K562 (cell line): ENCODE data around the gene MRPL58. TPM values are rescaled to one million over a fixed set of nuclear protein-coding genes. Genes with fewer than 3 reads are reported as not detected.

Experiments used
- CHD2 ChIP-seq: IDR thresholded peaks from 2 replicates; pipeline ENCODE4 v1.6.1; 2011; ENCODE audit warnings: low read depth, low read length
- E2F3 ChIP-seq: fragments of 250-450 bp; sonication (Bioruptor Pico); IDR thresholded peaks from 2 replicates; pipeline ENCODE4 v1.4.0; 2020; ENCODE audit warnings: mild to moderate bottlenecking
- MYC ChIP-seq, 2 experiments: fragments of 250-450 bp in 1 of 2; sonication (Bioruptor Pico) in 1 of 2; IDR thresholded peaks; 2 replicates each; pipeline versions ENCODE4 v1.5.1 to v1.6.1; 2012 to 2021; ENCODE audit warnings: low read depth in 2 of 2, borderline replicate concordance in 1 of 2, improper control_type of control experiment in 1 of 2, low read length in 1 of 2, mild to moderate bottlenecking in 1 of 2, moderate library complexity in 1 of 2
- SIN3A ChIP-seq, 2 experiments: fragments of 150-350 bp in 1 of 2; IDR thresholded peaks; 2 replicates each; pipeline ENCODE4 v1.6.1; 2011 to 2016; ENCODE audit warnings: borderline replicate concordance in 2 of 2, low read depth in 2 of 2, low read length in 2 of 2, mild to moderate bottlenecking in 2 of 2, moderate library complexity in 2 of 2; ENCODE audit not compliant: control insufficient read depth in 1 of 2
- ZNF263 ChIP-seq: sonication (generic); formaldehyde crosslinking; IDR thresholded peaks from 2 replicates; pipeline ENCODE4 v1.8.0; 2022; ENCODE audit warnings: mild to moderate bottlenecking, missing genetic modification reagents, borderline replicate concordance
- ZNF583 ChIP-seq: fragments of 250-450 bp; sonication (Bioruptor Pico); IDR thresholded peaks from 2 replicates; pipeline ENCODE4 v1.4.0; 2020
- polyA plus RNA-seq, 8 experiments: library from polyadenylated mRNA; depleted of rRNA in 4 of 8; stranded (reverse) in 5 of 8; unstranded in 3 of 8; fragments of >200 nt; fragmentation: Nextera tagmentation in 2 of 8; fragmentation: Illumina TruSeq in 1 of 8; extraction: Ambion mirVana in 2 of 8; extraction: Trizol in 1 of 8; gene quantifications; 2 replicates each; pipeline versions ENCODE4 v1.2.1 to v1.2.3, GENCODE V29; 2011 to 2014; ENCODE audit warnings: inconsistent platforms in 1 of 8, missing spikeins in 1 of 8
- total RNA-seq, 7 experiments: library from RNA; depleted of rRNA in 6 of 7; stranded (reverse); fragments of >200 nt in 6 of 7; fragmentation: Illumina TruSeq in 2 of 7; extraction: Trizol in 2 of 7; gene quantifications; 2 replicates each; pipeline versions ENCODE4 v1.2.1 to v1.2.3, GENCODE V29; 2011 to 2021; ENCODE audit warnings: low replicate concordance in 1 of 7
- TF ChIP-seq, protein P1 (sequence below): sonication (generic); formaldehyde crosslinking; IDR thresholded peaks from 2 replicates; pipeline ENCODE4 v1.4.0; 2020; ENCODE audit warnings: mild to moderate bottlenecking, missing genetic modification reagents
- TF ChIP-seq, protein P2 (sequence below): fragments of 450-650 bp; IDR thresholded peaks from 2 replicates; pipeline ENCODE4 v1.7.1; 2018; ENCODE audit warnings: mild to moderate bottlenecking, low read depth; ENCODE audit not compliant: partially characterized antibody
- TF ChIP-seq, protein P3 (sequence below): sonication (generic); formaldehyde crosslinking; IDR thresholded peaks from 2 replicates; pipeline ENCODE4 v1.8.1; 2022; ENCODE audit warnings: missing genetic modification reagents
- TF ChIP-seq, protein P4 (sequence below), 2 experiments: fragments of 450-650 bp in 1 of 2; IDR thresholded peaks; 2 replicates each; pipeline ENCODE4 v1.6.1; 2011 to 2017; ENCODE audit warnings: low read depth in 2 of 2, antibody characterized with exemption in 1 of 2, borderline replicate concordance in 1 of 2, low read length in 1 of 2, mild to moderate bottlenecking in 1 of 2, mixed read lengths in 1 of 2; ENCODE audit not compliant: control insufficient read depth in 1 of 2
- TF ChIP-seq, protein P5 (sequence below): fragments of 250-450 bp; sonication (Bioruptor Pico); IDR thresholded peaks from 2 replicates; pipeline ENCODE4 v1.5.0; 2020; ENCODE audit warnings: mild to moderate bottlenecking, borderline replicate concordance

The MRPL58 gene
- total and polyA plus RNA-seq, 9 of the 15 experiments (the other 6 are each of a cell fraction or from before 2014, with no cell fraction given) = 30.8 to 107 (median 72.4) TPM

DNA sequence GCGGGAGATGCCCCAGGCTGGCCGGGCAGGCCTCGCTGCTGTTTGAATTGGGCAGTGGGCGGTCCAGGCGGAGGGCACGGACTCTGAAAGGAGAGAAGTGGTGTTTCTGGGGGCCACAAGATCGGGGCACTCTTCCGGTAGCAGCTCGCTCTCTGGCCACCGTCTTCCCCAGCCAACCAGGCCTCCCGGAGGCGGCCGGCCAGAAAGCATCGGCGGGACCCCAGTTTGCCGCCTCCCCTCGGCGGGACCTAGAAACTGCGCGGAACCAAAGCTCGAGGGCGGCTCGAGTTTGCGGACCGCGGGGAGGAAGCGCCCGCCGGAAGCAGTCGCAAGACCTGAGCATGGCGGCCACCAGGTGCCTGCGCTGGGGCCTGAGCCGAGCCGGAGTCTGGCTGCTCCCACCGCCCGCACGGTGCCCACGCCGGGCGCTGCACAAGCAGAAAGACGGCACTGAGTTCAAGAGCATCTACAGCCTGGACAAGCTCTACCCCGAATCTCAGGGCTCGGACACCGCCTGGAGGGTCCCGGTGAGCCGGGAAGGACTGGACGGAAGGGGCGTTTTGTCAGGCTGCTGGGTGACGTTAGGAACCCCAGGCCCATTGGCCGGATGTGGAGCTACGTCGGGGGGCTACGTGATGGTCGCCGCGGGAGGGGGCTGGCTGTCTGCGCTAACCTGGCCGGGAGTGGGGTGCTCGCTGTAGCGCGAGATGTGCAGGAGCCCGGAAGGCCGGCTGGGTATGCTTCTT lies at the start of gene MRPL58 (continued):
- TF ChIP-seq, protein P1, sequence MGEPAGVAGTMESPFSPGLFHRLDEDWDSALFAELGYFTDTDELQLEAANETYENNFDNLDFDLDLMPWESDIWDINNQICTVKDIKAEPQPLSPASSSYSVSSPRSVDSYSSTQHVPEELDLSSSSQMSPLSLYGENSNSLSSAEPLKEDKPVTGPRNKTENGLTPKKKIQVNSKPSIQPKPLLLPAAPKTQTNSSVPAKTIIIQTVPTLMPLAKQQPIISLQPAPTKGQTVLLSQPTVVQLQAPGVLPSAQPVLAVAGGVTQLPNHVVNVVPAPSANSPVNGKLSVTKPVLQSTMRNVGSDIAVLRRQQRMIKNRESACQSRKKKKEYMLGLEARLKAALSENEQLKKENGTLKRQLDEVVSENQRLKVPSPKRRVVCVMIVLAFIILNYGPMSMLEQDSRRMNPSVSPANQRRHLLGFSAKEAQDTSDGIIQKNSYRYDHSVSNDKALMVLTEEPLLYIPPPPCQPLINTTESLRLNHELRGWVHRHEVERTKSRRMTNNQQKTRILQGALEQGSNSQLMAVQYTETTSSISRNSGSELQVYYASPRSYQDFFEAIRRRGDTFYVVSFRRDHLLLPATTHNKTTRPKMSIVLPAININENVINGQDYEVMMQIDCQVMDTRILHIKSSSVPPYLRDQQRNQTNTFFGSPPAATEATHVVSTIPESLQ (CRISPR knock-in tag) = 0 out of 2 replicates have a peak, but pooled peaks have one; percentile 91
- TF ChIP-seq, protein P2, sequence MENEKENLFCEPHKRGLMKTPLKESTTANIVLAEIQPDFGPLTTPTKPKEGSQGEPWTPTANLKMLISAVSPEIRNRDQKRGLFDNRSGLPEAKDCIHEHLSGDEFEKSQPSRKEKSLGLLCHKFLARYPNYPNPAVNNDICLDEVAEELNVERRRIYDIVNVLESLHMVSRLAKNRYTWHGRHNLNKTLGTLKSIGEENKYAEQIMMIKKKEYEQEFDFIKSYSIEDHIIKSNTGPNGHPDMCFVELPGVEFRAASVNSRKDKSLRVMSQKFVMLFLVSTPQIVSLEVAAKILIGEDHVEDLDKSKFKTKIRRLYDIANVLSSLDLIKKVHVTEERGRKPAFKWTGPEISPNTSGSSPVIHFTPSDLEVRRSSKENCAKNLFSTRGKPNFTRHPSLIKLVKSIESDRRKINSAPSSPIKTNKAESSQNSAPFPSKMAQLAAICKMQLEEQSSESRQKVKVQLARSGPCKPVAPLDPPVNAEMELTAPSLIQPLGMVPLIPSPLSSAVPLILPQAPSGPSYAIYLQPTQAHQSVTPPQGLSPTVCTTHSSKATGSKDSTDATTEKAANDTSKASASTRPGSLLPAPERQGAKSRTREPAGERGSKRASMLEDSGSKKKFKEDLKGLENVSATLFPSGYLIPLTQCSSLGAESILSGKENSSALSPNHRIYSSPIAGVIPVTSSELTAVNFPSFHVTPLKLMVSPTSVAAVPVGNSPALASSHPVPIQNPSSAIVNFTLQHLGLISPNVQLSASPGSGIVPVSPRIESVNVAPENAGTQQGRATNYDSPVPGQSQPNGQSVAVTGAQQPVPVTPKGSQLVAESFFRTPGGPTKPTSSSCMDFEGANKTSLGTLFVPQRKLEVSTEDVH = peak; percentile 71
- TF ChIP-seq, protein P3, sequence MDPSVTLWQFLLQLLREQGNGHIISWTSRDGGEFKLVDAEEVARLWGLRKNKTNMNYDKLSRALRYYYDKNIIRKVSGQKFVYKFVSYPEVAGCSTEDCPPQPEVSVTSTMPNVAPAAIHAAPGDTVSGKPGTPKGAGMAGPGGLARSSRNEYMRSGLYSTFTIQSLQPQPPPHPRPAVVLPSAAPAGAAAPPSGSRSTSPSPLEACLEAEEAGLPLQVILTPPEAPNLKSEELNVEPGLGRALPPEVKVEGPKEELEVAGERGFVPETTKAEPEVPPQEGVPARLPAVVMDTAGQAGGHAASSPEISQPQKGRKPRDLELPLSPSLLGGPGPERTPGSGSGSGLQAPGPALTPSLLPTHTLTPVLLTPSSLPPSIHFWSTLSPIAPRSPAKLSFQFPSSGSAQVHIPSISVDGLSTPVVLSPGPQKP = no peak
- TF ChIP-seq CHD2 (peak; percentile 41; the same call in 1 of the 2 replicates), ZNF263 (CRISPR knock-in tag) (peak; percentile 63; the same call in 1 of the 2 replicates), E2F3 (CRISPR knock-in tag) (peak; percentile 77; the same call in 1 of the 2 replicates), ZNF583 (CRISPR knock-in tag) (0 out of 2 replicates have a peak, but pooled peaks have one; percentile 55), MYC (IDR thresholded peaks at IDR 0.05; ENCODE audit: low read depth, low read length) (peak; percentile 94), MYC (CRISPR knock-in tag; IDR thresholded peaks at IDR 0.05; ENCODE audit: borderline replicate concordance, low read depth) (peak; percentile 82; the same call in 1 of the 2 replicates), SIN3A (IDR thresholded peaks at IDR 0.05; ENCODE audit: borderline replicate concordance in 2 of 2, control insufficient read depth in 1 of 2, low read depth in 2 of 2, low read length in 2 of 2) (peak in 1 of 2 experiments; percentile 92; a peak in 1 of 4 replicates)
- TF ChIP-seq, protein P4, sequence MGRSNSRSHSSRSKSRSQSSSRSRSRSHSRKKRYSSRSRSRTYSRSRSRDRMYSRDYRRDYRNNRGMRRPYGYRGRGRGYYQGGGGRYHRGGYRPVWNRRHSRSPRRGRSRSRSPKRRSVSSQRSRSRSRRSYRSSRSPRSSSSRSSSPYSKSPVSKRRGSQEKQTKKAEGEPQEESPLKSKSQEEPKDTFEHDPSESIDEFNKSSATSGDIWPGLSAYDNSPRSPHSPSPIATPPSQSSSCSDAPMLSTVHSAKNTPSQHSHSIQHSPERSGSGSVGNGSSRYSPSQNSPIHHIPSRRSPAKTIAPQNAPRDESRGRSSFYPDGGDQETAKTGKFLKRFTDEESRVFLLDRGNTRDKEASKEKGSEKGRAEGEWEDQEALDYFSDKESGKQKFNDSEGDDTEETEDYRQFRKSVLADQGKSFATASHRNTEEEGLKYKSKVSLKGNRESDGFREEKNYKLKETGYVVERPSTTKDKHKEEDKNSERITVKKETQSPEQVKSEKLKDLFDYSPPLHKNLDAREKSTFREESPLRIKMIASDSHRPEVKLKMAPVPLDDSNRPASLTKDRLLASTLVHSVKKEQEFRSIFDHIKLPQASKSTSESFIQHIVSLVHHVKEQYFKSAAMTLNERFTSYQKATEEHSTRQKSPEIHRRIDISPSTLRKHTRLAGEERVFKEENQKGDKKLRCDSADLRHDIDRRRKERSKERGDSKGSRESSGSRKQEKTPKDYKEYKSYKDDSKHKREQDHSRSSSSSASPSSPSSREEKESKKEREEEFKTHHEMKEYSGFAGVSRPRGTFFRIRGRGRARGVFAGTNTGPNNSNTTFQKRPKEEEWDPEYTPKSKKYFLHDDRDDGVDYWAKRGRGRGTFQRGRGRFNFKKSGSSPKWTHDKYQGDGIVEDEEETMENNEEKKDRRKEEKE (IDR thresholded peaks at IDR 0.05; ENCODE audit: borderline replicate concordance in 1 of 2, control insufficient read depth in 1 of 2, low read depth in 2 of 2, low read length in 1 of 2) = peak in 1 of 2 experiments; percentile 92; a peak in 1 of 4 replicates
- TF ChIP-seq, protein P5, sequence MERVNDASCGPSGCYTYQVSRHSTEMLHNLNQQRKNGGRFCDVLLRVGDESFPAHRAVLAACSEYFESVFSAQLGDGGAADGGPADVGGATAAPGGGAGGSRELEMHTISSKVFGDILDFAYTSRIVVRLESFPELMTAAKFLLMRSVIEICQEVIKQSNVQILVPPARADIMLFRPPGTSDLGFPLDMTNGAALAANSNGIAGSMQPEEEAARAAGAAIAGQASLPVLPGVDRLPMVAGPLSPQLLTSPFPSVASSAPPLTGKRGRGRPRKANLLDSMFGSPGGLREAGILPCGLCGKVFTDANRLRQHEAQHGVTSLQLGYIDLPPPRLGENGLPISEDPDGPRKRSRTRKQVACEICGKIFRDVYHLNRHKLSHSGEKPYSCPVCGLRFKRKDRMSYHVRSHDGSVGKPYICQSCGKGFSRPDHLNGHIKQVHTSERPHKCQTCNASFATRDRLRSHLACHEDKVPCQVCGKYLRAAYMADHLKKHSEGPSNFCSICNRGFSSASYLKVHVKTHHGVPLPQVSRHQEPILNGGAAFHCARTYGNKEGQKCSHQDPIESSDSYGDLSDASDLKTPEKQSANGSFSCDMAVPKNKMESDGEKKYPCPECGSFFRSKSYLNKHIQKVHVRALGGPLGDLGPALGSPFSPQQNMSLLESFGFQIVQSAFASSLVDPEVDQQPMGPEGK = no peak
